K562 (cell line): ENCODE results near the gene RPS8. TPM values are rescaled to one million over a fixed set of nuclear protein-coding genes. Genes with fewer than 3 reads are reported as not detected.

Experiments used
- BACH1 ChIP-seq: fragments of 200-800 bp; sonication (Bioruptor generic); IDR thresholded peaks from 2 replicates; pipeline ENCODE4 v1.6.1; 2016; ENCODE audit warnings: missing genetic modification characterization, missing compliant biosample characterization
- DACH1 ChIP-seq: fragments of 450-650 bp; IDR thresholded peaks from 2 replicates; pipeline ENCODE4 v1.6.1; 2018; ENCODE audit not compliant: partially characterized antibody
- ERF ChIP-seq: fragments of 450-650 bp; formaldehyde crosslinking; IDR thresholded peaks from 2 replicates; pipeline ENCODE4 v1.4.0; 2020; ENCODE audit warnings: mild to moderate bottlenecking, mixed read lengths
- KLF13 ChIP-seq: fragments of 450-650 bp; IDR thresholded peaks from 2 replicates; pipeline ENCODE4 v1.6.1; 2016; ENCODE audit warnings: missing genetic modification characterization, low read depth, mild to moderate bottlenecking, missing compliant biosample characterization, moderate library complexity, borderline replicate concordance
- LCOR ChIP-seq: sonication (generic); formaldehyde crosslinking; IDR thresholded peaks from 2 replicates; pipeline ENCODE4 v1.8.0; 2022; ENCODE audit warnings: mild to moderate bottlenecking, missing genetic modification reagents
- SIN3A ChIP-seq, 2 experiments: fragments of 150-350 bp in 1 of 2; IDR thresholded peaks; 2 replicates each; pipeline ENCODE4 v1.6.1; 2011 to 2016; ENCODE audit warnings: borderline replicate concordance in 2 of 2, low read depth in 2 of 2, low read length in 2 of 2, mild to moderate bottlenecking in 2 of 2, moderate library complexity in 2 of 2; ENCODE audit not compliant: control insufficient read depth in 1 of 2
- TAF1 ChIP-seq: IDR thresholded peaks from 2 replicates; pipeline ENCODE4 v1.6.1; 2011; ENCODE audit warnings: mild to moderate bottlenecking, low read length, moderate library complexity; ENCODE audit not compliant: insufficient read depth, control insufficient read depth, severe bottlenecking; ENCODE audit errors: extremely low read depth
- TAL1 ChIP-seq: fragments of 450-650 bp; IDR thresholded peaks from 2 replicates; pipeline ENCODE4 v1.6.1; 2016; ENCODE audit warnings: mild to moderate bottlenecking
- ZKSCAN8 ChIP-seq: fragments of 200-800 bp; sonication (Bioruptor generic); IDR thresholded peaks from 2 replicates; pipeline ENCODE4 v1.6.1; 2016; ENCODE audit warnings: missing genetic modification characterization, missing compliant biosample characterization
- ZNF41 ChIP-seq: fragments of 250-450 bp; sonication (Bioruptor Pico); conservative IDR thresholded peaks from 2 replicates; pipeline ENCODE4 v1.4.0; 2020; ENCODE audit warnings: mild to moderate bottlenecking
- ZNF589 ChIP-seq: fragments of 200-800 bp; sonication (Bioruptor generic); IDR thresholded peaks from 2 replicates; pipeline ENCODE4 v1.6.1; 2016; ENCODE audit warnings: low read depth, missing genetic modification characterization, missing compliant biosample characterization
- polyA plus RNA-seq, 8 experiments: library from polyadenylated mRNA; depleted of rRNA in 4 of 8; stranded (reverse) in 5 of 8; unstranded in 3 of 8; fragments of >200 nt; fragmentation: Nextera tagmentation in 2 of 8; fragmentation: Illumina TruSeq in 1 of 8; extraction: Ambion mirVana in 2 of 8; extraction: Trizol in 1 of 8; gene quantifications; 2 replicates each; pipeline versions ENCODE4 v1.2.1 to v1.2.3, GENCODE V29; 2011 to 2014; ENCODE audit warnings: inconsistent platforms in 1 of 8, missing spikeins in 1 of 8
- total RNA-seq, 7 experiments: library from RNA; depleted of rRNA in 6 of 7; stranded (reverse); fragments of >200 nt in 6 of 7; fragmentation: Illumina TruSeq in 2 of 7; extraction: Trizol in 2 of 7; gene quantifications; 2 replicates each; pipeline versions ENCODE4 v1.2.1 to v1.2.3, GENCODE V29; 2011 to 2021; ENCODE audit warnings: low replicate concordance in 1 of 7
- TF ChIP-seq, protein P1 (sequence below), 2 experiments: fragments of 200-800 bp in 1 of 2; sonication (Bioruptor generic) in 1 of 2; sonication (generic) in 1 of 2; formaldehyde crosslinking in 1 of 2; IDR thresholded peaks in 1 of 2; conservative IDR thresholded peaks in 1 of 2; 2 replicates each; pipeline versions ENCODE4 v1.5.0 to v1.6.1; 2016 to 2020; ENCODE audit warnings: missing compliant biosample characterization in 1 of 2, missing genetic modification characterization in 1 of 2, missing genetic modification reagents in 1 of 2
- TF ChIP-seq, protein P2 (sequence below): fragments of 250-450 bp; sonication (Bioruptor Pico); IDR thresholded peaks from 2 replicates; pipeline ENCODE4 v1.8.0; 2021; ENCODE audit warnings: moderate library complexity, mild to moderate bottlenecking, inconsistent platforms
- TF ChIP-seq, protein P3 (sequence below): fragments of 450-650 bp; IDR thresholded peaks from 2 replicates; pipeline ENCODE4 v1.6.1; 2016; ENCODE audit warnings: missing biosample characterization, missing genetic modification characterization
- TF ChIP-seq, protein P4 (sequence below): sonication (generic); formaldehyde crosslinking; IDR thresholded peaks from 2 replicates; pipeline ENCODE4 v1.8.0; 2023; ENCODE audit warnings: missing genetic modification reagents, mild to moderate bottlenecking, borderline replicate concordance
- TF ChIP-seq, protein P5 (sequence below): fragments of 250-450 bp; sonication (Bioruptor Pico); IDR thresholded peaks from 2 replicates; pipeline ENCODE4 v1.4.0; 2020; ENCODE audit warnings: mild to moderate bottlenecking

Gene RPS8
- total and polyA plus RNA-seq, 9 of the 15 experiments (the other 6 are each of a cell fraction or from before 2014, with no cell fraction given) = 2,431 to 4,168 (median 3,109) TPM

DNA sequence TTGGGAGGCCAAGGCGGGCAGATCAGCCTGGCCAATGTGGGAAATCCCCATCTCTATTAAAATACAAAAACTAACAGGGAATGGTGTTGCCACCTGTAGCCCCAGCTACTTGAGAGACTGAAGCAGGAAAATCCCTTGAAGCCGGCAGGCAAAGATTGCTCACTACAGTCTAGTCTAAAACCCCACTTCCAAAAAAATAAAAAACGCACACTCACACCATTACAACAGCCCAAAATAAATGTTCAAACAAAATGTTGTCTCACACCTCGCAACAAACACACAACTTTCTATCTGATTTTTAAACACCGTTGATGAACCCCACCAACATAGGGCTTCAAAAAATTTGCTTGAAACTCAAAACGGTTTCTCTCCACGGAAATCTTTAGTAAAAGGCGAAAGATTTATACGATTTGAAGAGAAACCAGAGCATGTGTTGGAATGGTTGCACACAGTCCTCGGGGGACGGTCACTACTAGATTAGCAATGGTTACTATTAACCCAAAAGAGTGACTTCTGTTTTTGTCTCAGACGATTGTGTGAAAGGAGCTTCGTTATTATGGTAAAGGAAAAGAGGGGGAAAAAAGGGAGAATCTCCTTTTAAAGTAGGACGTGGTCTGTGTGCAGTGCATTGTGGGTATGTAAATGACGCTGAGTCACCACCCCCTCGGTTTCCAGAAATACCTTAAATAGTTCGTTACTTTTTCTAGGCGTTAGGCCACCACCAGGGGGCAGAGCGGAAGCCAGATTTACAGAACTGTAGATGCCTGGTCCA is 44.4 kb upstream of the RPS8 start, which contains the start of gene RNU5D-1 (continued):
- TF ChIP-seq, protein P1, sequence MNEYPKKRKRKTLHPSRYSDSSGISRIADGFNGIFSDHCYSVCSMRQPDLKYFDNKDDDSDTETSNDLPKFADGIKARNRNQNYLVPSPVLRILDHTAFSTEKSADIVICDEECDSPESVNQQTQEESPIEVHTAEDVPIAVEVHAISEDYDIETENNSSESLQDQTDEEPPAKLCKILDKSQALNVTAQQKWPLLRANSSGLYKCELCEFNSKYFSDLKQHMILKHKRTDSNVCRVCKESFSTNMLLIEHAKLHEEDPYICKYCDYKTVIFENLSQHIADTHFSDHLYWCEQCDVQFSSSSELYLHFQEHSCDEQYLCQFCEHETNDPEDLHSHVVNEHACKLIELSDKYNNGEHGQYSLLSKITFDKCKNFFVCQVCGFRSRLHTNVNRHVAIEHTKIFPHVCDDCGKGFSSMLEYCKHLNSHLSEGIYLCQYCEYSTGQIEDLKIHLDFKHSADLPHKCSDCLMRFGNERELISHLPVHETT (CRISPR knock-in tag; conservative IDR thresholded peaks at IDR 0.05 in 1 of 2, IDR thresholded peaks at IDR 0.05 in 1 of 2) = peak in 1 of 2 experiments; percentile 63; a peak in 2 of 4 replicates
- TF ChIP-seq ERF (peak; percentile 100), SIN3A (IDR thresholded peaks at IDR 0.05; ENCODE audit: borderline replicate concordance in 2 of 2, control insufficient read depth in 1 of 2, low read depth in 2 of 2, low read length in 2 of 2) (peak; percentile 93 to 99), DACH1 (peak; percentile 54), TAL1 (peak; percentile 50; the same call in 1 of the 2 replicates), ZNF41 (peak; percentile 93), BACH1 (tag) (peak; percentile 80), TAF1 (peak; percentile 60), ZKSCAN8 (CRISPR knock-in tag) (peak; percentile 94), KLF13 (tag) (peak; percentile 63; the same call in 1 of the 2 replicates), ZNF589 (CRISPR knock-in tag) (peak; percentile 96), LCOR (CRISPR knock-in tag) (peak; percentile 98)
- TF ChIP-seq, protein P2, sequence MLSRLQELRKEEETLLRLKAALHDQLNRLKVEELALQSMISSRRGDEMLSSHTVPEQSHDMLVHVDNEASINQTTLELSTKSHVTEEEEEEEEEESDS (CRISPR knock-in tag) = peak; percentile 96
- TF ChIP-seq, protein P3, sequence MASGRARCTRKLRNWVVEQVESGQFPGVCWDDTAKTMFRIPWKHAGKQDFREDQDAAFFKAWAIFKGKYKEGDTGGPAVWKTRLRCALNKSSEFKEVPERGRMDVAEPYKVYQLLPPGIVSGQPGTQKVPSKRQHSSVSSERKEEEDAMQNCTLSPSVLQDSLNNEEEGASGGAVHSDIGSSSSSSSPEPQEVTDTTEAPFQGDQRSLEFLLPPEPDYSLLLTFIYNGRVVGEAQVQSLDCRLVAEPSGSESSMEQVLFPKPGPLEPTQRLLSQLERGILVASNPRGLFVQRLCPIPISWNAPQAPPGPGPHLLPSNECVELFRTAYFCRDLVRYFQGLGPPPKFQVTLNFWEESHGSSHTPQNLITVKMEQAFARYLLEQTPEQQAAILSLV = peak; percentile 57
- TF ChIP-seq, protein P4, sequence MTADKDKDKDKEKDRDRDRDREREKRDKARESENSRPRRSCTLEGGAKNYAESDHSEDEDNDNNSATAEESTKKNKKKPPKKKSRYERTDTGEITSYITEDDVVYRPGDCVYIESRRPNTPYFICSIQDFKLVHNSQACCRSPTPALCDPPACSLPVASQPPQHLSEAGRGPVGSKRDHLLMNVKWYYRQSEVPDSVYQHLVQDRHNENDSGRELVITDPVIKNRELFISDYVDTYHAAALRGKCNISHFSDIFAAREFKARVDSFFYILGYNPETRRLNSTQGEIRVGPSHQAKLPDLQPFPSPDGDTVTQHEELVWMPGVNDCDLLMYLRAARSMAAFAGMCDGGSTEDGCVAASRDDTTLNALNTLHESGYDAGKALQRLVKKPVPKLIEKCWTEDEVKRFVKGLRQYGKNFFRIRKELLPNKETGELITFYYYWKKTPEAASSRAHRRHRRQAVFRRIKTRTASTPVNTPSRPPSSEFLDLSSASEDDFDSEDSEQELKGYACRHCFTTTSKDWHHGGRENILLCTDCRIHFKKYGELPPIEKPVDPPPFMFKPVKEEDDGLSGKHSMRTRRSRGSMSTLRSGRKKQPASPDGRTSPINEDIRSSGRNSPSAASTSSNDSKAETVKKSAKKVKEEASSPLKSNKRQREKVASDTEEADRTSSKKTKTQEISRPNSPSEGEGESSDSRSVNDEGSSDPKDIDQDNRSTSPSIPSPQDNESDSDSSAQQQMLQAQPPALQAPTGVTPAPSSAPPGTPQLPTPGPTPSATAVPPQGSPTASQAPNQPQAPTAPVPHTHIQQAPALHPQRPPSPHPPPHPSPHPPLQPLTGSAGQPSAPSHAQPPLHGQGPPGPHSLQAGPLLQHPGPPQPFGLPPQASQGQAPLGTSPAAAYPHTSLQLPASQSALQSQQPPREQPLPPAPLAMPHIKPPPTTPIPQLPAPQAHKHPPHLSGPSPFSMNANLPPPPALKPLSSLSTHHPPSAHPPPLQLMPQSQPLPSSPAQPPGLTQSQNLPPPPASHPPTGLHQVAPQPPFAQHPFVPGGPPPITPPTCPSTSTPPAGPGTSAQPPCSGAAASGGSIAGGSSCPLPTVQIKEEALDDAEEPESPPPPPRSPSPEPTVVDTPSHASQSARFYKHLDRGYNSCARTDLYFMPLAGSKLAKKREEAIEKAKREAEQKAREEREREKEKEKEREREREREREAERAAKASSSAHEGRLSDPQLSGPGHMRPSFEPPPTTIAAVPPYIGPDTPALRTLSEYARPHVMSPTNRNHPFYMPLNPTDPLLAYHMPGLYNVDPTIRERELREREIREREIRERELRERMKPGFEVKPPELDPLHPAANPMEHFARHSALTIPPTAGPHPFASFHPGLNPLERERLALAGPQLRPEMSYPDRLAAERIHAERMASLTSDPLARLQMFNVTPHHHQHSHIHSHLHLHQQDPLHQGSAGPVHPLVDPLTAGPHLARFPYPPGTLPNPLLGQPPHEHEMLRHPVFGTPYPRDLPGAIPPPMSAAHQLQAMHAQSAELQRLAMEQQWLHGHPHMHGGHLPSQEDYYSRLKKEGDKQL = no peak
- TF ChIP-seq, protein P5, sequence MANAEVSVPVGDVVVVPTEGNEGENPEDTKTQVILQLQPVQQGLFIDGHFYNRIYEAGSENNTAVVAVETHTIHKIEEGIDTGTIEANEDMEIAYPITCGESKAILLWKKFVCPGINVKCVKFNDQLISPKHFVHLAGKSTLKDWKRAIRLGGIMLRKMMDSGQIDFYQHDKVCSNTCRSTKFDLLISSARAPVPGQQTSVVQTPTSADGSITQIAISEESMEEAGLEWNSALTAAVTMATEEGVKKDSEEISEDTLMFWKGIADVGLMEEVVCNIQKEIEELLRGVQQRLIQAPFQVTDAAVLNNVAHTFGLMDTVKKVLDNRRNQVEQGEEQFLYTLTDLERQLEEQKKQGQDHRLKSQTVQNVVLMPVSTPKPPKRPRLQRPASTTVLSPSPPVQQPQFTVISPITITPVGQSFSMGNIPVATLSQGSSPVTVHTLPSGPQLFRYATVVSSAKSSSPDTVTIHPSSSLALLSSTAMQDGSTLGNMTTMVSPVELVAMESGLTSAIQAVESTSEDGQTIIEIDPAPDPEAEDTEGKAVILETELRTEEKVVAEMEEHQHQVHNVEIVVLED = peak; percentile 69
